H54 (cell line): ENCODE measurements around the gene ARHGEF28.

Source experiments
- DNase-seq: peaks from one replicate; pipeline ENCODE4 v3.0.0; 2011; ENCODE audit warnings: low spot score, mixed read lengths; ENCODE audit not compliant: insufficient read length
- FAIRE-seq: peaks from 3 replicates; lab custom pipeline; 2011; peaks lifted over from hg19 to GRCh38; lab: Jason Lieb, UNC
- POLR2A ChIP-seq: IDR thresholded peaks from 2 replicates; pipeline ENCODE4 v1.6.1; 2011; ENCODE audit warnings: low read depth, mild to moderate bottlenecking, low read length

The ARHGEF28 gene

DNA sequence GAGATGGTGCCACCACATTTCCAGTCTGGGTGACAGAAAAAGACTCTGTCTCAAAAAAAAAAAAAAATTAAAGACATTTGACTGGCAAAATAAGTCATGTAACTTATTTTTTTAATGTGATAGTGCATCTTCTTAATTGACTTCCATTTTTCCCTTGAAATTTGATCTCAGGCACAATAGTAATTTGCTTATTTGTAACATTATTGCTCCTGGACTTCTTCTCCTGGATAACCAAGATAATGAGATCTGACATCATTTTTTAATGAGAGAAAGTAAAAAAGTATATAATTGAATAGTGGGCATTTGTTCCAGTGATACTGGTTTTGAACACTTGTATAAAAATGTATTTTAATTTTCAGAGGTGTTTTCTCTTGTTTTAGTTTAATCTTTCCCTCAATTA lies 3.5 kb downstream of the ARHGEF28 start:
- TF ChIP-seq POLR2A: no peak
- no peak for DNase-seq
- no peak for FAIRE-seq

DNA sequence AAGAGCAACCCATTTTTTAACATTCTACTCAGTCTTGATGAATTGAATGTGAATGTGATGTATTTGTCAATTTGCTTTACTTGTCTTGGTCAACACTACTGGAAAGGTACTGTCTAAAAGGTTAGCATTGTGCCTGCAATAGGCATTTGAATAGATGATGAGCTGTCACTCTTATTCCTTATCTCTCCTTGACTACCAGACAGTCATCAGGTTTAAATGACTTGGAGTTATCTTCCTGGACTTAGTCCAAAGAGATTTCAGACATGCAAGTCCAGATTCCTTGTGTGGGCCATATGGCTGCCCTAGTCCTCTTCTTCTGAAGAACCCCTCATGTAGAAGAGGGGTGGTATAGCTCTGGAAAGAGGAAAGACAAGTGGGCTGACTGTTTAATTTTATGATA lies 4.8 kb downstream of the ARHGEF28 start:
- no peak for FAIRE-seq
- DNase-seq: no peak
- no peak for TF ChIP-seq POLR2A

DNA sequence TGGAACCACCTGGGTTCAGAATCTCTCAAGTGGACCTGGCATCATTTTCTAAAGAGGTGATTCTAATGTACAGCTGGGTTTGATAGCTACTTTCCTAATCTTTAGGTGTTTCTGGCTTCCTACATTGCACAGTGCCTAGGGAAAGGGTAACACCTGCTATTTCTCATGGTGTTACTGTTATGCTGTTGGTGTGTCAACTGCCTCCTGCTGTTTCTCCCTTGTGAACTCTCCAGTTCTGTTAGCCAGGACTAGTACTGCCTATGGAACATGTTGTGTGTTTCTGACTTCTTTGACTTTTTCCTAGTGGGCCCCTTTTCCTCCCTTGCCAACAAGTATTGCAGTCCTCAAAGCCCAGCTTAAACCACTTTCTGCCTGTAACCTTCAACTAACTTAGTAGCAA lies 5.5 kb downstream of the ARHGEF28 start:
- TF ChIP-seq POLR2A: no peak
- peak; percentile 75 for FAIRE-seq
- DNase-seq: no peak

DNA sequence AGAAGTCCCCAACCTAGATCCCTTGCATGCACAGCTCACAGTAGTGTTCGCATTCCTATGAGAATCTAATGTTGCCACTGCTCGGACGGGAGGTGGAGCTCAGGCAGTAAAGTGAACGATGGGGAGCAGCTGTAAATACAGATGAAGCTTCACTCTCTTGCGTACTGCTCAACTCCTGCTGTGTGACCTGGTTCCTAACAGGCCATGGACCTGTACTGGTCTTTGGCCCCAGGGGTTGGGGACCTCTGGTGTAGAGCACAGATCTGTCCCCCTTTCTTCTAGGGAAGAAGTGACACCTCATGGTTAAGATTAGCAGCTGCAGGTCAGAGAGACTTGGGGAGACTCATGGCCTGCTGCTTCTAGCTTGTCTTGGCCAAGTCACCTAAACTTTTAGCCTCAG lies 7.1 kb downstream of the ARHGEF28 start:
- no peak for TF ChIP-seq POLR2A
- FAIRE-seq: no peak
- DNase-seq: no peak

DNA sequence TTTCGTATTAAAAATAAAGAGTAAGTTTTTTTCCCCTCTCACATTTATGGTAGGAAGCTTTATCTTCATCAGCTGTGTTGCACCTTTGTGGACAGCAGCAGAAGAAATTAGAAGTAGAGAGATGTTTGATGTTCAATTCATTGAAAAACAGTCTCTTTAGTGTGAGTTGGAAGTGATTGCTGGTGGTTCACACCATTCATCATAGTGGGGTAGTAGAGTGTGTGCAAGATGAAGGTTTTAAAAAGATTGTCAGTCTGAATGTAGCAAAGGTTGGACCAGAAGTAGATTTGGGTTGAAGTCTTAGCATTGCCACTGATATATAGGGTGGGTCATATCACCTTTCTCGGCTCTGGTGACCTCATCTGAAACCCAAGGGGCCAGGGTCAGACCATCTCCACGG lies 10.4 kb downstream of the ARHGEF28 start:
- DNase-seq (no peak), FAIRE-seq (peak; percentile 72)
- no peak for TF ChIP-seq POLR2A

DNA sequence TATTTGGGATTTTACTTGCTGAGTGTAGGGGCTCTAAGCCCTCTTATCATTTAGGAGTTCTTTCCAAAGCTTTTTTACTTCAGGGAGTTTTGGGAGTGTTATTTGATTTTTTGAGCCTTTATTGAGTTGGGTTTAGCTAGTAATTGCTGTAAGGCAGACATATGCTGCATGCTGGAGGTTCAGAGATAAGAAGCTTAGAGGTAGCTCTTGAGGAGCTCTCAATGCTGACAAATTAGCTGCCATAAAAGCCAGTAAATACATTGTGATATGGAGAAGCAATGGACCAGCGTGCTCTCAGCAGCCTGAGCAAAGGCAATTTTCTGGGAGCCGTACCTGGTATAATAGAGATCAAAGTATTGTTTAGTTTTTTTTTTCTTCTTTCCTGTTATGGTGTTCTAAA lies 11.6 kb downstream of the ARHGEF28 start:
- DNase-seq: no peak
- no peak for FAIRE-seq
- TF ChIP-seq POLR2A: no peak

DNA sequence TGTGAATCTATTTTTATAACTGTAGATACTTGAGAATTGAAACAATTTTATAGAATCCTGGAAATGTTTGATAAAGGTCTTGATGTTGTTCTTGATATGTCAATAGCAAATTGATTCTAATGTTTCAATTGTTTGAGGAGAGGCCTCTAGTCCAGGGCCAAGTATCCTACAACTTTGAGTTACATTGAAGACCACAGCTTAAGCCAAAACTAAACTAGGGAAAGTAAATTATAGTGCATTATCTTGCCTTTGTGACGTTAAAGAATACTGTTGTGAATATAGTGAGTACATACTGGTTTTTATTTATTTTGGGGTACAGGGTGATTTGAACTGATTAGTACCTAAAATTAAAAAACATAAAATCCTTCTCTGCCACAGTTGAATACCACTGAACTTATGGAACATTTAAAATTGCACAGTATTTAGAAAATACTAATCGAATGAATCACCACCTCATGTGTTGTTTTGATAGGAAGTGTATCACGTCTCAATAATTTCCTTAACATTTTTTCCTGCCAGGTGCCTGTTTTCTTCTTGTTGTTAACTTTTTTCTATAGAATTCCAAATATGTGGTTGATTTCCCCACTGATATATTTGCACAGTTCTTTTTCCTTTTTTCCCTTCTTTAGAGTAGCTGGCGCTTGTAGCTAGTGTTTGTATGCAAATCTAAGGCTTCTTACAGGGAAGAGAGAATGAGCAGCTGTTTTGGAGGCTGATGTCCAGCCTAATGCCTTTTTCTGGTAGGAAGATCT lies 12.5 kb downstream of the ARHGEF28 start:
- FAIRE-seq (peak; percentile 91), DNase-seq (no peak)
- TF ChIP-seq POLR2A: no peak

DNA sequence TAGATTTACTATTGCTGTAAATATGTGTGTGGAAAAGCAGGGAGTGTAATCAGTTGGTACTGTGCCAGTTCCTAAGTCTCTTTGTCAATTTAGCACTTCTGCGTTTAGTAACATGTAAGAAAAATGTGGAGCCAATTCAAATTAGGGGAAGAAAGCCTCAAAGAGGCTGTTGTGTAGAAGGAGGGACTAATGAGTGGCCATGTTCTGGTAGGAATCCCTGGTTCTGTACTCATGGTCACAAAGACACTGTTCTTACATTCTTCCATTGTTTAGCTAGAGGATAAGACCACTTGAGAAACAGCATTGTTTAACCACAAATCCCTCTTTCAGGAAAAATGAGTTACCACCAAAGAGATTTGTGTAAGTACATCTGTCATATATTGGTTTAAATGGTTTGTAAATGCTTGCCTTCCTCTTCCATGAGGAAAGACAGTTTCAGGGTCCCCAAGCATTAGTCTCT lies 14.9 kb downstream of the ARHGEF28 start:
- TF ChIP-seq POLR2A: no peak
- peak; percentile 90 for FAIRE-seq
- no peak for DNase-seq

DNA sequence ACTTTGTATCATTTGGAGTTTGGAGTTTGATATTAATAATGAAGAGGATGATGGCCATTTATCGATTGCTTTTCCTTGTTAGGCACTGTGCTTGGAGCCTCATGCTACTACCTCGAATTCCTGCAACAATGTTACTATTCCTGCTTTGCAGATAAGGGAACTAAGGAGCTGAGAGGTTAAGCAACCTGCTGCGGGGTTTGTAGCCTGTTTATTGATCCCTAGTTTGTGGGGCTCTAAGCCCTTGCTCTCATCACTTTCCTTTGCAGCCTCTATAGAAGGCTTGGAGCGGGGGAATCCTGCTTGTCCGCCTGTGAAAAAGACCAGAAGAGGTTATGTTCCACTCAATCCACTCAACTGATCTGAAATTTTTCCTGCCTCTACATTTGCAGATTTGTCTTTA lies 15.8 kb downstream of the ARHGEF28 start:
- DNase-seq (no peak), FAIRE-seq (no peak)
- TF ChIP-seq POLR2A: no peak

DNA sequence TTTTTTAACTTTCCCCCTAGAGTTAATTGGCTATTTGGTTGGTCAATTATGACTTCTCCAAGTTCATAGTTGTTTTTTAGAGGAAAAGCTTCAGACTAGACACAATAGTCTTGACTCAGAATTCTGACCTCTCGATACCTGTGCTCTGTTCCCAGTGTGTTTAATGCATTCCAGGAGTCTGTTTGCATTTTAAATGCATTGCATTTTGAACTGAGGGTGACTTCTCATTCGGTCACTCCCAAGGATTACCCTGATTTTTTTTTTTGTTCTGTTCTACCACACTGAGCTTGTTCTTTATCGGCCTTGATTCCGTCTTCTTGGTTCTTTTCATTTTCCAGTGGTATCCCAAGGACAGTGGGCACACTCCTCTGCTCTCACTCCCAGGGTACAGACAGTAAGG lies 16.3 kb downstream of the ARHGEF28 start:
- DNase-seq: no peak
- FAIRE-seq: no peak
- no peak for TF ChIP-seq POLR2A

DNA sequence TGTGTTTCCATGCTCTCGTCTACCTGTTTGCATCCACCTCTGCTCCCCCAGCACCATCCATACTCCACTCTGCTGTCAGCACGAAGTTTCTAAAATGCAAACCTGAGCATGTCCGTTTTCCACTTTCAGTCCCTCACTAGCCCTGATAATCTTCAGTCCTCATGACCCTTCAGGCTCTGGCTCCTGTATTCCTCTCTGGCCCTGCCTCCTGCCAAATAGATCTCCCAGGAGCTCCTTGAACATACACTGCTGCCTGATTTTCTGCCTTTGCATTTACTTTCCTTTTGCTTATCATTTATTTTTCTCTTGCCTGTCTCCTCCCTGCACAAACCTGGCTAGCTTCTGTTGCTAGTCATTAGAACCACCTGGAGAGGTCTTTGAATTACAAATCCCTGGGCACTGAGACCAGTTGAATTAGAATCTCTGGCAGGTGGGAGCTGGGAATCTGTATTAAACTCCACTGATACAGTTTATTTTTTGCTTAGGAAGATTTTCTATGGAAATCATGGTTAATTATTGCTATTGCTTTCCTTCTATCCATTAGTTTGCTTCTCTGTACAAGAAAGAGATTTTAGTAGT lies 18.5 kb downstream of the ARHGEF28 start:
- no peak for TF ChIP-seq POLR2A

DNA sequence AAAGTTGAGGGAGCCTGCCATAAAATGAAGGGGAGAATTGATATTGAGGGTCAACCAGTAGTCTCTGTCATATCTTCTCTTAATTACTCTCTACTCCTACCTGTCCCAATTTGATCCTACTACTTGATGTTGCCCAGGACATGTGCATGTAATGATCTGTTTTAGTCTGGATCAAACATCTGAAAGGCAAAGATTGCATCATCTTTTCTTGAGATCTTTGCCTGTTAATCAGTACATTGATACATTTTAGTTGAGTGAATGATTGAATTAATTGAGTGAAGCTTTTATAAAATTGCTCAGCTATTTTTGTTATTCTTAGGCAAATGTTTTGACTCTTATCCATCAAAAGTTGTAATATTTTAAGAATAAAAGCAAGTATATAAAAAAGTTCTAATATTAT lies 21.7 kb downstream of the ARHGEF28 start:
- no peak for FAIRE-seq
- no peak for DNase-seq
- TF ChIP-seq POLR2A: no peak

More for the DNA sequence above, 18.5 kb downstream of the ARHGEF28 start:
- DNase-seq (no peak), FAIRE-seq (peak; percentile 23)

DNA sequence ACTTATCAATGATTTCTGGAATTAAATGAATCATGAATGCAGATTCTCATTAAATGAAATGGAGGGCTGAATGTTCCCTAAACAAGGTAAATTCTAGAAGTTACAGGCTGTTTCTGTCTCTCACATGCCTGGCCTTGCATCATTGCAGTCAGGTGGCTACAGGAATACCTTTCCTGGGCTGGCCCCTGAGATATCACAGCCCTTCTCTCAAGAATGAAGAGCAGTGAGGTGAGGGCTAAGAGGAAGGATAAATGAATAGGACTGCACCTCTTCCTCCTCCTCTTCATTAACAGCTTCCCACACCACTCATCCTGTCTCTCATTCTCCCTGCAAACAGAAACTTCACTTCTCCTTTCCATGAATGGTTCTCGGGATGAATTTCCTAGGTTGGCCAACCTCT lies 22.5 kb downstream of the ARHGEF28 start:
- DNase-seq (no peak), FAIRE-seq (no peak)
- TF ChIP-seq POLR2A: no peak

DNA sequence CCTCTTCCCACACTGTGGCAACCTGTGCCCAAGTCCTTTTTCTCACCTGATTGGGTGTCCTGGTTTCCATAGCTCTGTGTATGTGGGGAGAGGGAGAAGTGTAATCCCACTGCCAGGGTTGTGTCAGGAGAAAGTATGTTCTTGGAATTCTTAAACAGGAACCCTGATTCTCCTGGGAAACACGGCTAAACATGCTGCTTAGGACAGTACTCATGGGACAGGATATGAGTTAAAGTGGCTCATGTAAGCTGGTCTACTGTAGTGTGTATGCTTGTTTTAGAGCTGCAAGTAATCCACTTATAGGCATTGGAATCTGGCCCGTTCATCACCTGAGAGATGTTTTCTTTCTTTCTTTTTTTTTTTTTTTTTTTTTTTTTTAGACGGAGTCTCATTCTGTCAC lies 23.9 kb downstream of the ARHGEF28 start:
- DNase-seq: no peak
- no peak for FAIRE-seq
- TF ChIP-seq POLR2A: no peak

DNA sequence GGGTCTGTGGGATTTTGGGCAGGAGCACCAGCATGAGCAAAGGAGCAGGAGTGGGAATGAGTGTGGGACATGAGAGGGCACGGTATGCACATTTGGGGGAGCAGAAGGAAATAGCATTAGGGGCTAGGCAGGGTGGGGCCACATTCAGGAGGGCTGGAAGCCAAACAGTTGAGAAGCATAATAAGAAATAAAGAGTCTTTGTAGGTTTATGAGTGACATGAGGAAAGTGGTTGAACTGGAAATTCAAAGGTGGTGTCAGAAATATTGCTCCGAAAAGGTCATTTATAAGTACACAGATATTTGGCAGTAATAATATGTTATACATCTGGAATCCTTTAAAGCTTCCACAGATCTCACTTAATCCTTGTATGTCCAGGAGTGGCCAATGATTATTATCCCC lies 26.4 kb downstream of the ARHGEF28 start:
- no peak for DNase-seq
- TF ChIP-seq POLR2A: no peak
- FAIRE-seq: no peak
